ENCODE results near the gene GABRD. TPM values are rescaled to one million over a fixed set of nuclear protein-coding genes. Genes with fewer than 3 reads are reported as not detected.
A peak's percentile ranks its signal among the peaks of the same experiment; 100 is the strongest.

Gene GABRD
- total and polyA plus RNA-seq, 2 of the 13 experiments (the other 11 are each of a cell fraction or from before 2014, with no cell fraction given), result not detected

DNA sequence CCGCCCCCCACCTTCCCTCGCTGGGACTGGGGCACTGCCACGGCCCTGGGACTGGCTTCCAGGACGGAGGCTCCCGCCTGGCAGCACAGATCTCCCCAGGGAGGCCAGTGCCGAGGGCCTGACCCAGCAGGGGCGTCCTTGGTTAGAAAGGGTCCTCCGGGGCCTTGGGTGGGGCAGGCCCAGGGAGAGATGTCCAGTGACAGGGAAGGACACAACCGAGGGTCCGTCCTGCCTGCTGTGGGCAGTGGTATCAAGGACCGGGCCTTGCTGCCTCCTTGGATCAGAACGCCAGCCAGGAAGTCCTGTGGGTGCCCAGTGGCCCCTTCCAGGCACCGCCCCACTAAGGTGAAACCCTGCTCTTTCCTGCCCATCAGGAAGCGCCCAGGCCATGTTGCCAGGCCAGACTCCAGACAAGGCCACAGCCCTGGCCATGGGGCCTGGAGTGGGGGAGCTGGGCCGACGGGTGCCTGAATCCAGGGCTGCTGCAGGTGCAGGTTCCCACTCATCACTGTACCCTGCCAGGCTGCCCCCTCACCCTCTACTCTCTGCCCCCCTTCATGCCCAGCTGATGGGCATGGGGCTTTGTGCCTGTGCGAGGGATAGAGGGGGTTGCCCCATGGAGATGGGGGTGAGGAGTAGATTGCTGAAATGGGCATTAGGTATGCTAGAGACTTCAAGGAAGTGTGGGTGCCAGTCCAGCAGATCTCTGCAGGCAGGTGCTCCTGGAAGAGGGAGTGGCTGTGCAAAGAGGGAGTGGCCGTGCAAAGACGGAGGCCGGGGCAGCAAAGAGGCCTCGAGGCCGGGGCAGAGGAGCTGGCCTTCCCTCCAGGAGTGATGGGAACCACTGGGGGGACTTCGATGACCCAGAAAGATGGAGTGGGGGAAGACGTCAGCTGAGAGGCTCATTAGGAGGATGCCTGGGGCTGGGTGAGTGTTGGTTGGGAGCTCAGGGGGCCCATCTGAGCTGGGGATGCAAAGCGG is 28.9 kb downstream of the GABRD start (continued):
- TF ChIP-seq ZNF549 (CRISPR knock-in tag; IDR thresholded peaks at IDR 0.05) (no peak), HNRNPL (IDR thresholded peaks at IDR 0.05; ENCODE audit: low read depth, low read length) (peak; percentile 67; the same call in 1 of the 2 replicates), ATRX (CRISPR knock-in tag; IDR thresholded peaks at IDR 0.05; ENCODE audit: borderline replicate concordance) (no peak), MEIS2 (CRISPR knock-in tag; IDR thresholded peaks at IDR 0.05) (no peak), TMF1 (CRISPR knock-in tag; IDR thresholded peaks at IDR 0.05; ENCODE audit: low read depth) (no peak), NR2F1 (CRISPR knock-in tag; IDR thresholded peaks at IDR 0.05) (no peak), ZNF230 (CRISPR knock-in tag; IDR thresholded peaks at IDR 0.05) (0 out of 2 replicates have a peak, but pooled peaks have one; percentile 39), TEAD2 (CRISPR knock-in tag; IDR thresholded peaks at IDR 0.05) (no peak), PHF20 (CRISPR knock-in tag; IDR thresholded peaks at IDR 0.05) (no peak), ISX (CRISPR knock-in tag; conservative IDR thresholded peaks at IDR 0.05) (no peak), ZSCAN12 (CRISPR knock-in tag; IDR thresholded peaks at IDR 0.05) (no peak), NR2F2 (IDR thresholded peaks at IDR 0.05; ENCODE audit: borderline replicate concordance, low read depth) (no peak), SOX5 (CRISPR knock-in tag; IDR thresholded peaks at IDR 0.05; ENCODE audit: borderline replicate concordance) (no peak), ZBTB7B (CRISPR knock-in tag; IDR thresholded peaks at IDR 0.05) (no peak), ZNF451 (CRISPR knock-in tag; IDR thresholded peaks at IDR 0.05) (no peak), PITX1 (CRISPR knock-in tag; IDR thresholded peaks at IDR 0.05) (0 out of 2 replicates have a peak, but pooled peaks have one; percentile 10)
- TF ChIP-seq, protein P1, sequence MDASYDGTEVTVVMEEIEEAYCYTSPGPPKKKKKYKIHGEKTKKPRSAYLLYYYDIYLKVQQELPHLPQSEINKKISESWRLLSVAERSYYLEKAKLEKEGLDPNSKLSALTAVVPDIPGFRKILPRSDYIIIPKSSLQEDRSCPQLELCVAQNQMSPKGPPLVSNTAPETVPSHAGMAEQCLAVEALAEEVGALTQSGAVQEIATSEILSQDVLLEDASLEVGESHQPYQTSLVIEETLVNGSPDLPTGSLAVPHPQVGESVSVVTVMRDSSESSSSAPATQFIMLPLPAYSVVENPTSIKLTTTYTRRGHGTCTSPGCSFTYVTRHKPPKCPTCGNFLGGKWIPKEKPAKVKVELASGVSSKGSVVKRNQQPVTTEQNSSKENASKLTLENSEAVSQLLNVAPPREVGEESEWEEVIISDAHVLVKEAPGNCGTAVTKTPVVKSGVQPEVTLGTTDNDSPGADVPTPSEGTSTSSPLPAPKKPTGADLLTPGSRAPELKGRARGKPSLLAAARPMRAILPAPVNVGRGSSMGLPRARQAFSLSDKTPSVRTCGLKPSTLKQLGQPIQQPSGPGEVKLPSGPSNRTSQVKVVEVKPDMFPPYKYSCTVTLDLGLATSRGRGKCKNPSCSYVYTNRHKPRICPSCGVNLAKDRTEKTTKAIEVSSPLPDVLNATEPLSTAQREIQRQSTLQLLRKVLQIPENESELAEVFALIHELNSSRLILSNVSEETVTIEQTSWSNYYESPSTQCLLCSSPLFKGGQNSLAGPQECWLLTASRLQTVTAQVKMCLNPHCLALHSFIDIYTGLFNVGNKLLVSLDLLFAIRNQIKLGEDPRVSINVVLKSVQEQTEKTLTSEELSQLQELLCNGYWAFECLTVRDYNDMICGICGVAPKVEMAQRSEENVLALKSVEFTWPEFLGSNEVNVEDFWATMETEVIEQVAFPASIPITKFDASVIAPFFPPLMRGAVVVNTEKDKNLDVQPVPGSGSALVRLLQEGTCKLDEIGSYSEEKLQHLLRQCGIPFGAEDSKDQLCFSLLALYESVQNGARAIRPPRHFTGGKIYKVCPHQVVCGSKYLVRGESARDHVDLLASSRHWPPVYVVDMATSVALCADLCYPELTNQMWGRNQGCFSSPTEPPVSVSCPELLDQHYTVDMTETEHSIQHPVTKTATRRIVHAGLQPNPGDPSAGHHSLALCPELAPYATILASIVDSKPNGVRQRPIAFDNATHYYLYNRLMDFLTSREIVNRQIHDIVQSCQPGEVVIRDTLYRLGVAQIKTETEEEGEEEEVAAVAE (CRISPR knock-in tag; IDR thresholded peaks at IDR 0.05; ENCODE audit: borderline replicate concordance), result no peak
- TF ChIP-seq, protein P2, sequence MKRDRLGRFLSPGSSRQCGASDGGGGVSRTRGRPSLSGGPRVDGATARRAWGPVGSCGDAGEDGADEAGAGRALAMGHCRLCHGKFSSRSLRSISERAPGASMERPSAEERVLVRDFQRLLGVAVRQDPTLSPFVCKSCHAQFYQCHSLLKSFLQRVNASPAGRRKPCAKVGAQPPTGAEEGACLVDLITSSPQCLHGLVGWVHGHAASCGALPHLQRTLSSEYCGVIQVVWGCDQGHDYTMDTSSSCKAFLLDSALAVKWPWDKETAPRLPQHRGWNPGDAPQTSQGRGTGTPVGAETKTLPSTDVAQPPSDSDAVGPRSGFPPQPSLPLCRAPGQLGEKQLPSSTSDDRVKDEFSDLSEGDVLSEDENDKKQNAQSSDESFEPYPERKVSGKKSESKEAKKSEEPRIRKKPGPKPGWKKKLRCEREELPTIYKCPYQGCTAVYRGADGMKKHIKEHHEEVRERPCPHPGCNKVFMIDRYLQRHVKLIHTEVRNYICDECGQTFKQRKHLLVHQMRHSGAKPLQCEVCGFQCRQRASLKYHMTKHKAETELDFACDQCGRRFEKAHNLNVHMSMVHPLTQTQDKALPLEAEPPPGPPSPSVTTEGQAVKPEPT (CRISPR knock-in tag; IDR thresholded peaks at IDR 0.05; ENCODE audit: low read depth), result no peak; the same call in 1 of the 2 replicates

Data from HepG2 (cell line).